PC-9 (cell line): ENCODE data around the gene SELENOF.

Experiments
- EZH2 ChIP-seq: fragments of 200-600 bp; sonication (generic); IDR thresholded peaks from 2 replicates; pipeline ENCODE4 v1.8.0; 2017; ENCODE audit warnings: antibody characterized with exemption, low read depth
- TF ChIP-seq, protein P1 (sequence below): fragments of 200-600 bp; sonication (generic); conservative IDR thresholded peaks from 2 replicates; pipeline ENCODE4 v1.6.1; 2017; ENCODE audit warnings: mixed run types, antibody characterized with exemption, mild to moderate bottlenecking, moderate library complexity

- TF ChIP-seq, protein P1, sequence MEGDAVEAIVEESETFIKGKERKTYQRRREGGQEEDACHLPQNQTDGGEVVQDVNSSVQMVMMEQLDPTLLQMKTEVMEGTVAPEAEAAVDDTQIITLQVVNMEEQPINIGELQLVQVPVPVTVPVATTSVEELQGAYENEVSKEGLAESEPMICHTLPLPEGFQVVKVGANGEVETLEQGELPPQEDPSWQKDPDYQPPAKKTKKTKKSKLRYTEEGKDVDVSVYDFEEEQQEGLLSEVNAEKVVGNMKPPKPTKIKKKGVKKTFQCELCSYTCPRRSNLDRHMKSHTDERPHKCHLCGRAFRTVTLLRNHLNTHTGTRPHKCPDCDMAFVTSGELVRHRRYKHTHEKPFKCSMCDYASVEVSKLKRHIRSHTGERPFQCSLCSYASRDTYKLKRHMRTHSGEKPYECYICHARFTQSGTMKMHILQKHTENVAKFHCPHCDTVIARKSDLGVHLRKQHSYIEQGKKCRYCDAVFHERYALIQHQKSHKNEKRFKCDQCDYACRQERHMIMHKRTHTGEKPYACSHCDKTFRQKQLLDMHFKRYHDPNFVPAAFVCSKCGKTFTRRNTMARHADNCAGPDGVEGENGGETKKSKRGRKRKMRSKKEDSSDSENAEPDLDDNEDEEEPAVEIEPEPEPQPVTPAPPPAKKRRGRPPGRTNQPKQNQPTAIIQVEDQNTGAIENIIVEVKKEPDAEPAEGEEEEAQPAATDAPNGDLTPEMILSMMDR: no peak
- TF ChIP-seq EZH2: no peak
Observed at GRCh38 chr1:86914601-86914997, 673 bp upstream of the SELENOF start, which contains the start of gene HS2ST1.
